Activated naive CD4-positive, alpha-beta T cell treated with anti-CD3 and anti-CD28 coated beads, Interleukin-2, amount 10 ng/mL, durations not matched to agents 7 days and 5 days (primary cell): ENCODE measurements around the gene SPATS2.
"Not testable (repeated sequence)": the region's sequence is repeated elsewhere in the genome, so short reads cannot be mapped to it uniquely, and the experiment has no call there.

ENCODE experiments used
- CTCF ChIA-PET: fragments of 350-600 bp; sonication (Branson Sonifier 250); formaldehyde crosslinking; loops from one replicate; lab custom pipeline; 2021; ENCODE audit warnings: antibody characterized with exemption; lab: Charles Lee
- DNase-seq: peaks from one replicate; pipeline ENCODE4 v3.0.0-alpha.2; 2020
- H3K27ac Mint-ChIP-seq: one replicate; pipeline ENCODE4 v1.8.0; 2021; ENCODE audit warnings: mild to moderate bottlenecking, moderate library complexity, mixed read lengths
- H3K27me3 Mint-ChIP-seq: one replicate; pipeline ENCODE4 v1.8.0; 2021; ENCODE audit warnings: mild to moderate bottlenecking, mixed read lengths
- H3K36me3 Mint-ChIP-seq: one replicate; pipeline ENCODE4 v1.8.0; 2021; ENCODE audit warnings: mixed read lengths
- H3K4me1 Mint-ChIP-seq: one replicate; pipeline ENCODE4 v1.8.0; 2021; ENCODE audit warnings: mixed read lengths
- H3K4me3 Mint-ChIP-seq: one replicate; pipeline ENCODE4 v1.8.0; 2021; ENCODE audit warnings: mild to moderate bottlenecking, moderate library complexity, mixed read lengths
- H3K9me3 Mint-ChIP-seq: one replicate; pipeline ENCODE4 v1.8.0; 2021; ENCODE audit warnings: mixed read lengths

Gene SPATS2

DNA sequence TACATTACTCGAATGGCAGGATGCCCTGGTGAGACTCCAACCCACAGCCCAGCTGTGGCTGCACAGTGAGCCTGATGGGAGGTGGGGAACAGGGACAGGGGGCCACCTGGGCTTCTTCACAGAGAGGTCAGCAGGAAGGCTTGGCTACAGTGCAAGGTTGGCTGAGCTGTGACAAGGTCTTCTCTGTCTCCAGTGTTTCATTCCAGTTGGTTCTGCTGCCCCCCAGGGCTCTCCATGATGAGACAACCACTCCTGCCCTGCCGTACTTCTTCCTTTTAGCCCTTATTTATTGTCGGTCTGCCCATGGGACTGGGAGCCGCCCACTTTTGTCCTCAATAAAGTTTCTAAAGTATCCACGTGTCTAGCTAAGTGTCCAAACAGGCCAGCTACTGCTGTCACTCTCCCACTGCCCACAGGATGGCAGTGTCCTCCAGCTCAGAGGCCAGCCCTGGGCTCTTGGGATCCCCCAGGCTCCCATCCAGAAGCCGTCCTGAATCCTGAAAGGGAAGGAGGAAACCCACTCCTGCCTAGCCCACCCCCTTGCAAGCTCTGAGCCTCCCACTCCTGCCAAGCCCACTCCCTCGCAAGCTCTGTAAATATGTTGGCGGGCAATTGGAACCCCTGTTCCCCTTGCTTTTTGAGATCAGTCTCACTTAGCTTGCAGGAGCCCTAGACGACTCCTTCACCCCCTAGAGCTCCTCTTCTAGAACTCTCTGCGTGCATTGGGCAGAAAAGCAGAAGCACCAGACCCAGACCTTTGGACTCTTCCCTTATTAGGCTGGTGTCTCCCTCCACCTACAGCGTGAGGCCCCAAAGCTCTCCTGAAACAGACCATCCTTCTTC is 35.7 kb upstream of the SPATS2 start:
- DNase-seq, result no peak
- peaks cover 12% of the 10 kb centered on the region for H3K4me1 Mint-ChIP-seq
- H3K9me3 Mint-ChIP-seq, result no peaks in the 10 kb centered on the region
- CTCF ChIA-PET, result interaction anchor here (0.7 to 3.7 kb wide), 14 partner anchors 9 to 430 kb away, joined by 3 to 30 read pairs (median 8); partner anchors contain the start of genes DNAJC22, KCNH3, PRPH and TROAP
- no peak overlapping the region for H3K4me3 Mint-ChIP-seq
- peaks cover 51% of the 10 kb centered on the region for H3K27me3 Mint-ChIP-seq
- H3K27ac Mint-ChIP-seq, result no peak overlapping the region
- peaks cover 38% of the 10 kb centered on the region for H3K36me3 Mint-ChIP-seq

- no peak overlapping the region for H3K27ac Mint-ChIP-seq
- H3K9me3 Mint-ChIP-seq, result no peaks in the 10 kb centered on the region
- peaks cover 31% of the 10 kb centered on the region for H3K36me3 Mint-ChIP-seq
- peaks cover 18% of the 10 kb centered on the region for H3K4me1 Mint-ChIP-seq
- no peak for DNase-seq
- no peak overlapping the region for H3K4me3 Mint-ChIP-seq
- CTCF ChIA-PET, result interaction anchor here (1.2 to 3.7 kb wide), 12 partner anchors 10 to 430 kb away, joined by 3 to 30 read pairs (median 12); partner anchors contain the start of genes DNAJC22, KCNH3, PRPH and TROAP
- H3K27me3 Mint-ChIP-seq, result peaks cover 60% of the 10 kb centered on the region
Measured at GRCh38 chr12:49332441-49332861, 34.8 kb upstream of the SPATS2 start.

DNA sequence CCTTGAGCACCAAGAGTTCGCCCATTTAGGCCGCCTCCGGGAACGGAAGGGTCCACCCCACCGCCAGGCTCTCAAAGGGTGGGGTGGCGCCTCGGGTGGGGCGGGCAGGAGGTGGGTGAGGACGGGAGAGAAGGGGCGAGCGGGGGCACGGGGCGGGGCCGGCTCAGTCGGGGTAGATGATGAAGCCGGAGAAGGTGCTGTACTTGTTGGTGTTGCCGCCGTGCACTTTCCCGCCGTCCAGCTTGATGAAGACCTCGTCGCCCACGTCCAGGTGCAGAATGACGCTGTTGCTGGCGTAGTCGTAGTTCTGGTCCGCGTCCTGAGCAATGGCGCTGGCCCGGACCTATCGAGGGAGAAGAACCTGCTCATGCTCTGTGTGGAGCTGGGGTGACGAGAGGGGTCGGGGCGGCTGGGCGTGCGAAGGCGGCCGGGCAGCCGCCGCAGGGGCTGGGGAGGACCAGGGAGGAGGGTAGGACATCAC is 34.3 kb upstream of the SPATS2 start:
- H3K4me3 Mint-ChIP-seq, result no peak overlapping the region
- CTCF ChIA-PET, result interaction anchor here (2.1 to 3.3 kb wide), 4 partner anchors 9 to 44 kb away, joined by 15 to 30 read pairs (median 24); partner anchors contain the start of genes DNAJC22 and PRPH
- H3K4me1 Mint-ChIP-seq, result peaks cover 22% of the 10 kb centered on the region
- peaks cover 64% of the 10 kb centered on the region for H3K27me3 Mint-ChIP-seq
- H3K27ac Mint-ChIP-seq, result no peak overlapping the region
- DNase-seq, result no peak
- H3K9me3 Mint-ChIP-seq, result no peaks in the 10 kb centered on the region
- H3K36me3 Mint-ChIP-seq, result peaks cover 27% of the 10 kb centered on the region

DNA sequence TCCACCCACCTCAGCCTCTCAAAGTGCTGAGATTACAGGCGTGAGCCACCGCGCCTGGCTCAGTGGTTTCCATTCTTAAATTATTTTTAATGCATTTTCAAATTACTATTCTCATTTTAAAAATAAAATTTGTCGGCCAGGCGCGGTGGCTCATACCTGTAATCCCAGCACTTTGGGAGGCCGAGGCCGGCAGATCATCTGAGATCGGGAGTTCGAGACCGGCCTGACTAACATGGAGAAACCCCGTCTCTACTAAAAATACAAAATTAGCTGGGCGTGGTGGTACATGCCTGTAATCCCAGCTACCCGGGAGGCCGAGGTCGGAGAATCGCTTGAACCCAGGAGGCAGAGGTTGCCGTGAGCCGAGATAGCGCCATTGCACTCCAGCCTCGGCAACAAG is 33.5 kb upstream of the SPATS2 start:
- H3K9me3 Mint-ChIP-seq, H3K4me3 Mint-ChIP-seq, H3K27ac Mint-ChIP-seq, DNase-seq: not testable (repeated sequence)
- H3K27me3 Mint-ChIP-seq, result peaks cover 73% of the 10 kb centered on the region
- CTCF ChIA-PET, result interaction anchor here (3.1 to 3.3 kb wide), 3 partner anchors 8 to 38 kb away, joined by 20 to 30 read pairs (median 29); partner anchors contain the start of genes DNAJC22 and PRPH
- peaks cover 27% of the 10 kb centered on the region for H3K36me3 Mint-ChIP-seq
- H3K4me1 Mint-ChIP-seq, result peaks cover 23% of the 10 kb centered on the region

DNA sequence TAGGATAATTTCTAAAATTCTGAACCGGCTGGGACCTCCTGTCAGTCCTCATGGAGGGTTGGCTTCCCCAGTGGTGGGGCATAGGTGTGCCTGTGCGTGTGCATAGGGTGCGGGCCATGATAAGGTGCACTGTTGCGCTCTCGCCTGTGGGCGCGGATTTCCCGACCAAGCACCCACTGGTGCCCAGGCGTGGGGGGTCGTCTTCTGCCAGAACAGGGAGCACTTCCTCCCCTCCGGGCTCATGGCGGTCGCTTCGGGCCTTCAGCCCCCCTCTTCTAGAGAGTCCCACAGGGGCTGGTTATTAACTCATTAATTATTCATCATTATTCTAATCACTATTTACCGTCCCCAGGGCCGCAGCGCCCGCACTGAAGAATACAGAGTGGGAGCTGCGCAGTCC is 33.0 kb upstream of the SPATS2 start:
- no peak overlapping the region for H3K4me3 Mint-ChIP-seq
- no peaks in the 10 kb centered on the region for H3K9me3 Mint-ChIP-seq
- peaks cover 23% of the 10 kb centered on the region for H3K4me1 Mint-ChIP-seq
- no peak for DNase-seq
- H3K36me3 Mint-ChIP-seq, result peaks cover 27% of the 10 kb centered on the region
- no peak overlapping the region for H3K27ac Mint-ChIP-seq
- H3K27me3 Mint-ChIP-seq, result peaks cover 77% of the 10 kb centered on the region
- CTCF ChIA-PET, result interaction anchor here (3.2 to 4.8 kb wide), 3 partner anchors 13 to 38 kb away, joined by 20 to 29 read pairs (median 27); partner anchors contain the start of genes DNAJC22 and PRPH

GRCh38 chr12:49334681-49335080 is 32.6 kb upstream of the SPATS2 start:
- H3K27ac Mint-ChIP-seq, result peak overlapping the region; percentile 53
- no peak for DNase-seq
- H3K4me3 Mint-ChIP-seq, result no peak overlapping the region
- CTCF ChIA-PET, result interaction anchor here (1.0 to 4.8 kb wide), 4 partner anchors 13 to 246 kb away, joined by 3 to 27 read pairs (median 12); partner anchors contain the start of genes DNAJC22 and PRPH
- H3K9me3 Mint-ChIP-seq, result no peaks in the 10 kb centered on the region
- peaks cover 22% of the 10 kb centered on the region for H3K36me3 Mint-ChIP-seq
- peaks cover 82% of the 10 kb centered on the region for H3K27me3 Mint-ChIP-seq
- peaks cover 23% of the 10 kb centered on the region for H3K4me1 Mint-ChIP-seq

GRCh38 chr12:49335118-49335954 is 31.9 kb upstream of the SPATS2 start:
- CTCF ChIA-PET, result interaction anchor here (0.7 to 4.8 kb wide), 6 partner anchors 12 to 247 kb away, joined by 3 to 27 read pairs (median 3); partner anchors contain the start of genes DNAJC22, PRPH, SPATS2 and TROAP
- H3K4me1 Mint-ChIP-seq, result peaks cover 23% of the 10 kb centered on the region
- H3K36me3 Mint-ChIP-seq, result peaks cover 17% of the 10 kb centered on the region
- H3K4me3 Mint-ChIP-seq, result no peak overlapping the region
- H3K9me3 Mint-ChIP-seq, result no peaks in the 10 kb centered on the region
- DNase-seq, result no peak
- H3K27ac Mint-ChIP-seq, result no peak overlapping the region
- peaks cover 88% of the 10 kb centered on the region for H3K27me3 Mint-ChIP-seq

DNA sequence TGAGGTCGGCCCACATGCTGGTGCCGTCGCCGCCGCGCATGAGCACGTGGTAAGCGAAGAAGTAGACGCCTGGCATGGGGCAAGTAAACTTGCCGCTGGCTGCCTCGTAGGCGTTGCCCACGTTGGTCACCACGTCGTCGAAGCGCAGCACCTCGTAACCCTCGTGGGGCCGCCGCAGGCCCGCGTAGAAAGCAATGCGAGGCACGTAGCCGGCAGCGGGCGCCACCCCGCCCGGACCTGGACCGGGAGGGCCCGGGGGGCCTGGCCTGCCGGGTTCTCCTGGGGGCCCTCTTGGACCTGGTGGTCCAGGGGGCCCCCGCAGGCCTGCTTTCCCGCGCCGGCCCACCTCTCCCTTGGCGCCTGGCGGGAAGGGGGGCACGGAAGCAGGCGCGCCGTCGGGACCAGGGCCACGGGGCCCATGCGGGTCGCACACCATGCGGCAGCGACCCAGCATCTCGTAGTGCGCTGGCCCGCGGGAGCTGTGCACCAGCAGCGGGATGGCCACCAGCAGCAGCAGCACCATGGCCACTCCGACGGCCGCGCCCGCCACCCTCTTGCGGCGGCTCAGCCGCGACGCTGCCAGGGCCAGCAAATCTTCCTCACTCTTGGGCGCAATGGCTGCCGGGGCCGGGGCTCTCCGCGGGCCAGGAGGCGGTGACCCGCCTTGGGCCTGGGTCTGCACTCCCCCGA is 31.2 kb upstream of the SPATS2 start:
- H3K36me3 Mint-ChIP-seq, result peaks cover 11% of the 10 kb centered on the region
- no peak overlapping the region for H3K4me3 Mint-ChIP-seq
- DNase-seq, result no peak
- H3K4me1 Mint-ChIP-seq, result peaks cover 23% of the 10 kb centered on the region
- no peak overlapping the region for H3K27ac Mint-ChIP-seq
- CTCF ChIA-PET, result interaction anchor here (0.7 to 4.8 kb wide), 10 partner anchors 12 to 248 kb away, joined by 3 to 27 read pairs (median 3); partner anchors contain the start of genes DNAJC22, PRPH, SPATS2 and TROAP
- no peaks in the 10 kb centered on the region for H3K9me3 Mint-ChIP-seq
- peaks cover 96% of the 10 kb centered on the region for H3K27me3 Mint-ChIP-seq

DNA sequence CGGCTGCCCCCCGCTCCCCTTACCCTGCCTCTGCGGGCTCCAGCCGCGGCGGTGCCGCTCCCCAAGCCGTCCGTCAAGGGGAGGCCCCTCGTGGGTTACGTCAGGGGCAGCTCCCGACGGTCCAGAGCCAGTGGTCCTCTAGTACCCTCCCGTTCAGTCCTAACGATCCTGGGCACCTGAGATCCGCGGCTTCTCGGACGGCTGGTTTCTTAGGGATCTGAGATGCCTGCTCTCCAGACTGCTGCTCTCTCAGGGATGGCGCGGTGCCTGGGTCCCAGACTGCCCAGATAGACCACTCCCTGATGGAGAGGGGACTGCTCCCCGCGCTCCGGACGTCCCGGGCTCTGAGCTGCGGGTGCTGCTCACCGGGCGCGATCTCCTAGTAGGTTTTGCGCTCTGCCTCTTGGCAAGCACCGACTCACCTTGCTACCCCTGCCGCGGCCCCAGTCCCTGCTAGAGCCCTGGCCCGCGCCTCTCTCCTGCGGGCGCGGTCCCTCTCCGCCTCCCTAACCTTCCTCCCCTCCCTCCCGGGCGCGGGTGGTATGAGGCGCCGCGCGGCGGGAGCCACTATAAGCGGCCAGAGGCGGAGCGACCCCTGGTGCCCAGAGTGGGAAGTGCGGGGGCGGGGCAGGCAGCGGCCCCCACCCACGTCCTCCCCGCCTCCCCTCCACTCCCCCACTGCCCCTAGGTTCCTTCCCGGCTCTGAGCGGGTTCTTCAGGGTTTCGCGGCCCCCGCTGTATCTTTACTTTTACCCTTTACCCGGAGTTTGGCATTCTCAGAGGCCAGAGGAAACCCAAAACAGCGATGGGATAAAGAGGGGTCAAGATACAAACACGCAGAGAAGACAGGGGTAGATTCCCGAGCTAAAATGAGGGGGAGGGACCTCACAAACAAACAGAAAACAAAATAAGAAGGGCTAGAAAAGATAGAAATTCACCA is 30.3 kb upstream of the SPATS2 start, which contains the start of gene C1QL4:
Gene C1QL4, minus strand, starts transcription at position 544 of the 940 bp plus-strand sequence. CDS start 711 bp downstream, outside the sequence.
- Mint-ChIP-seq H3K27ac (no peak within 1 kb of the TSS), H3K4me1 (peaks cover 23% of the 10 kb centered on the region), H3K4me3 (peak within 1 kb of the TSS; percentile 55), H3K36me3 (peaks cover 4% of the 10 kb centered on the region), H3K27me3 (peaks cover 100% of the 10 kb centered on the region), H3K9me3 (no peaks in the 10 kb centered on the region)
- DNase-seq, result peak; percentile 91
- CTCF ChIA-PET, result interaction anchor here (0.6 to 4.8 kb wide), 10 partner anchors 11 to 317 kb away, joined by 3 to 27 read pairs (median 4); partner anchors contain the start of genes DNAJC22, PRPH, SPATS2 and TROAP

DNA sequence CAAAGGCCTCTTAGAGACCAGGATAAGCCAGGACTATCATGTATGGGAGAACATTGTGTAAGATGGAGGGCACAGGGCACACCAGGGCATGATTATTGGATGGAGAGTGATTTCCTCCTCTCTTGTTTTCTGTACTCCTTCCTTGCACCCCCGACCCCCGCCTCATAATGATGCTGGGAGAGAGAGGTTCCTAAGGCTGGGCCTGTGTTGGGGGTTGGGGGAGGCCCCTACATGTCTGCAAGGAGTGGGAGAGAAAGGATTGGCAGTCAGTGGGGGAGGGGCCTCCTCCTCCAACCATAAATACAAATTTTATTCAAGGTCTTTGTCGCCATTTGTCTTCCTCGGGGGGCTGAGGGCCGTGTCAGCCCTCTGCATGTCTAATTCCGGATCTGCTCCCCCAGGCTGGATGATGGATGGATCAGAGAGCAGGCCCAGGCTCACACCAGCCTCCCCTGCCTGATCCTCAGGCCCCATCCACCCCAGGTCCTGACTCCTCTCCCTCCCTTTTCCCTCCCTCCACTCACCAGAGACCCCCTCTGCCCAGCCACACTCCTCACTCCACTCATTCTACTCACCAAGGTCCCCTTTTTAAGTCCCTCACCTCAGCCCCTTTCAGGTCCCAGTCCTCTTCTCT is 28.3 kb upstream of the SPATS2 start:
- no peak overlapping the region for H3K27ac Mint-ChIP-seq
- H3K4me1 Mint-ChIP-seq, result peaks cover 36% of the 10 kb centered on the region
- DNase-seq, result no peak

GRCh38 chr12:49339464-49339861 is 27.8 kb upstream of the SPATS2 start:
- Mint-ChIP-seq H3K27me3 (peaks cover 100% of the 10 kb centered on the region), H3K9me3 (no peaks in the 10 kb centered on the region), H3K27ac (no peak overlapping the region), H3K4me3 (no peak overlapping the region), H3K36me3 (no peaks in the 10 kb centered on the region), H3K4me1 (peaks cover 37% of the 10 kb centered on the region)
- no peak for DNase-seq
- CTCF ChIA-PET, result interaction anchor here (0.8 to 3.9 kb wide), 4 partner anchors 18 to 46 kb away, joined by 3 to 20 read pairs (median 4); partner anchors contain the start of gene PRPH

More for the DNA sequence above, 28.3 kb upstream of the SPATS2 start:
- no peak overlapping the region for H3K4me3 Mint-ChIP-seq
- H3K9me3 Mint-ChIP-seq, result no peaks in the 10 kb centered on the region
- H3K27me3 Mint-ChIP-seq, result peaks cover 100% of the 10 kb centered on the region
- H3K36me3 Mint-ChIP-seq, result no peaks in the 10 kb centered on the region
- CTCF ChIA-PET, result interaction anchor here (0.8 to 4.8 kb wide), 6 partner anchors 9 to 50 kb away, joined by 3 to 27 read pairs (median 12); partner anchors contain the start of genes DNAJC22 and PRPH
